ENCODE data around the gene WDHD1. TPM values are rescaled to one million over a fixed set of nuclear protein-coding genes. Genes with fewer than 3 reads are reported as not detected.

WDHD1 gene
- total and polyA plus RNA-seq, 2 of the 8 experiments (the other 6 are each of a cell fraction or from before 2014, with no cell fraction given) = 17.8 to 87.9 TPM

DNA sequence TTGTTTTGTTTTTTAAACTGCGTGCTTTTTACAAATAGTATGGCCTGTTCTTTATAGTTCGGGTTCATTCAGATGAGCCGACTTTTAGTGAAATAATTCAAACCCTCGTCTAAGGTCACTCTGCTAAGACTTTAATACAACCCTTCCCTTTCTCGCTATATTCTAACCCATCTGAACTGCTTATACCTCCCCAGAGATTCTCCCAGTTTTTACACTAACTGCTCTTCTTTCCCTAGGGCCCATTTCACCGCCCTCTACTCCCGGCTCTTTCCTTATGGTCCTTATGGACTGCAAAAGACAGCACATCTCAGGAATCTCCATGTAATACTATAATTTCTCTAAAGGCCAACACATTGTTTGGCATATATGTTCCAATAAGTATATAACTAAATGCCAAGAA is 26.6 kb upstream of the WDHD1 start:
- no peaks in the 10 kb centered on the region for H3K27me3 ChIP-seq (replicated peaks in 1 of 4; ENCODE audit: control insufficient read depth in 3 of 4, extremely low read depth in 1 of 4, insufficient read depth in 3 of 4, low read length in 3 of 4)
- no peak overlapping the region for H3K56ac ChIP-seq (replicated peaks; ENCODE audit: insufficient read length, low read depth, low read length)
- no peak overlapping the region for H3K4ac ChIP-seq (replicated peaks; ENCODE audit: insufficient read length, low read depth, low read length)
- H3K79me1 ChIP-seq (ENCODE audit: low read depth, low read length) = peaks cover 2% of the 10 kb centered on the region; the same call in 1 of the 2 replicates
- no peak overlapping the region for H3K27ac ChIP-seq (ENCODE audit: low read depth, low read length)
- no peak overlapping the region for H4K91ac ChIP-seq (replicated peaks; ENCODE audit: insufficient read length, low read length)
- H3K9me3 ChIP-seq (ENCODE audit: insufficient read depth in 2 of 2, low read depth in 1 of 2, low read length in 1 of 2) = no peaks in the 10 kb centered on the region
- H3K4me2 ChIP-seq (ENCODE audit: insufficient read depth in 1 of 2, low read depth in 2 of 2, low read length in 2 of 2) = peak overlapping the region in 1 of 2 experiments; percentile 91; a peak in 2 of 4 replicates
- H3K9ac ChIP-seq (replicated peaks in 1 of 4; ENCODE audit: extremely low read depth in 1 of 4, low read depth in 3 of 4, low read length in 3 of 4) = no peak overlapping the region
- WGBS, 2 experiments (ENCODE audit: extremely low coverage in 1 of 2, insufficient coverage in 1 of 2, insufficient read length in 1 of 2, insufficient replicate concordance in 2 of 2, low coverage in 1 of 2, low lambda C conversion rate in 2 of 2, missing lambda C conversion rate in 1 of 2) = 94 to 100% methylated on average over 1 to 7 of the region's 7 CpGs
- no peak overlapping the region for H3K23ac ChIP-seq (ENCODE audit: insufficient read length)
- peaks cover 4% of the 10 kb centered on the region; the same call in 1 of the 2 replicates for H3K23me2 ChIP-seq (ENCODE audit: low read depth, low read length)
- peaks cover 2 to 4% of the 10 kb centered on the region in 2 experiments for H4K20me1 ChIP-seq (replicated peaks in 1 of 2; ENCODE audit: control insufficient read depth in 1 of 2, insufficient read depth in 2 of 2, low read length in 2 of 2)
- H3K79me2 ChIP-seq (ENCODE audit: control insufficient read depth in 1 of 2, insufficient read depth in 2 of 2, low read length in 2 of 2) = peaks cover 20 to 64% of the 10 kb centered on the region in 2 experiments
- no peak overlapping the region for H2BK120ac ChIP-seq (replicated peaks; ENCODE audit: low read depth, low read length)
- H3K4me1 ChIP-seq (replicated peaks in 1 of 4; ENCODE audit: control insufficient read depth in 3 of 4, insufficient read depth in 4 of 4, low read length in 3 of 4) = peaks cover 0 to 2% (median 0%) of the 10 kb centered on the region in 4 experiments; a peak in 5 of 7 replicates
- H3K18ac ChIP-seq (ENCODE audit: extremely low read depth, low read length) = no peak overlapping the region
- ChIA-PET POLR2A (ENCODE audit: partially characterized antibody) (interaction anchor here (0.6 to 6.7 kb wide), 9 partner anchors 8 to 488 kb away, joined by 3 to 101 read pairs (median 3); partner anchors contain the start of genes DLGAP5, SOCS4 and WDHD1), CTCF (ENCODE audit: partially characterized antibody) (interaction anchor here (0.8 to 1.3 kb wide), 2 partner anchors 8 to 9 kb away, joined by 3 to 6 read pairs; no protein-coding TSS in a partner anchor)
- H2AFZ ChIP-seq (ENCODE audit: low read length) = no peak overlapping the region
- H3K4me3 ChIP-seq (ENCODE audit: extremely low read depth in 1 of 4, insufficient read depth in 2 of 4, low read depth in 3 of 4, low read length in 4 of 4) = peak overlapping the region in 1 of 4 experiments; percentile 97; a peak in 1 of 8 replicates
- no peak for FAIRE-seq
- no peak overlapping the region for H2BK15ac ChIP-seq (ENCODE audit: low read length)
- no peak for DNase-seq (ENCODE audit: low read depth in 1 of 2, low spot score in 2 of 2)
- no peak overlapping the region for H2AK5ac ChIP-seq (ENCODE audit: low read depth, low read length)
- H3K36me3 ChIP-seq (ENCODE audit: control insufficient read depth in 2 of 4, insufficient read depth in 4 of 4, low read length in 3 of 4) = peaks cover 0 to 21% (median 0%) of the 10 kb centered on the region in 4 experiments; a peak in 1 of 8 replicates
- no peak overlapping the region for H4K8ac ChIP-seq (ENCODE audit: extremely low read depth, insufficient read depth, low read length)
- H2BK20ac ChIP-seq (ENCODE audit: low read length) = no peak overlapping the region
- H3K14ac ChIP-seq (ENCODE audit: insufficient read length) = no peak overlapping the region
- H2BK5ac ChIP-seq (ENCODE audit: low read depth, low read length) = no peak overlapping the region
- no peak overlapping the region; the same call in 1 of the 2 replicates for H2BK12ac ChIP-seq (ENCODE audit: low read depth, low read length)
- H4K5ac ChIP-seq (ENCODE audit: insufficient read length, low read depth, low read length) = no peak overlapping the region
- TF ChIP-seq EP300 (IDR thresholded peaks at IDR 0.05; ENCODE audit: borderline replicate concordance in 1 of 2, low read depth in 2 of 2, low read length in 2 of 2) (no peak), GTF2F1 (IDR thresholded peaks at IDR 0.05; ENCODE audit: borderline replicate concordance, low read depth, low read length) (no peak), CBX8 (IDR thresholded peaks at IDR 0.05; ENCODE audit: borderline replicate concordance, low read depth, low read length) (no peak), ASH2L (IDR thresholded peaks at IDR 0.05; ENCODE audit: low read length) (no peak), CHD2 (IDR thresholded peaks at IDR 0.05; ENCODE audit: low read length) (no peak), KDM4A (IDR thresholded peaks at IDR 0.05; ENCODE audit: low read depth, low read length, severe bottlenecking) (no peak), TAF7 (optimal IDR thresholded peaks at IDR 0.05; ENCODE audit: borderline replicate concordance, low read depth, low read length) (no peak), HDAC6 (IDR thresholded peaks at IDR 0.05; ENCODE audit: low read depth, low read length) (no peak), TAF1 (IDR thresholded peaks at IDR 0.05; ENCODE audit: low read depth, low read length) (no peak), GABPA (IDR thresholded peaks at IDR 0.05; ENCODE audit: borderline replicate concordance, insufficient read depth, low read length) (no peak), YY1 (IDR thresholded peaks at IDR 0.05; ENCODE audit: low read depth, low read length) (no peak), KDM5A (IDR thresholded peaks at IDR 0.05; ENCODE audit: low read length) (no peak), CEBPB (IDR thresholded peaks at IDR 0.05; ENCODE audit: low read depth, low read length) (no peak), MAFK (IDR thresholded peaks at IDR 0.05; ENCODE audit: low read depth, low read length) (no peak)

All from H1 (cell line).